ENCODE results near the gene RAP1B.
"Not testable (repeated sequence)": the region's sequence is repeated elsewhere in the genome, so short reads cannot be mapped to it uniquely, and the experiment has no call there.

Gene RAP1B

DNA sequence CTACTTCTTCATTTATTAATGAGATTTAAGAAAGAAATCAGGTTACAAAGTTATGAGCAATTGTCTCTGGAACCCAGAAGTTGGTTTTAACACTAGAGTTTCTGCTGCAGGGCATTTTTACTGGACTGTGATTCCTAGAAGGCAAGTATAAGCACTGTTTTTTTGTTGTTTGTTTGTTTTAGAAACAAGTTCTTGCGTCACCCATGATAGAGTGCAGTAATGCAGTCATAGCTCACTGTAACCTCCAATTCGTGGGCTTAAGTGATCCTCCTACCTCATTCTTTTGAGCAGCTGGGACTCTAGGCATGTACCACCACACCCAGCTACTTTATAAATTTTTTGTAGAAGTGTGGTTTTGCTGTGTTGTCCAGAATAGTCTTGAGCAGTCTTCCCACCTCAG is 25.6 kb downstream of the RAP1B start:
- peaks cover 37% of the 10 kb centered on the region for H3K4me1 ChIP-seq (ENCODE audit: control insufficient read depth, insufficient read depth, low read length)
- H3K4me3 ChIP-seq (ENCODE audit: low read length): no peak overlapping the region
- H3K9me3 ChIP-seq (ENCODE audit: control insufficient read depth, low read length): no peaks in the 10 kb centered on the region
- peak; percentile 88 for DNase-seq (ENCODE audit: low read depth)
- no peaks in the 10 kb centered on the region for H3K27me3 ChIP-seq (replicated peaks; ENCODE audit: control insufficient read depth, insufficient read depth, low read length)
- no peak overlapping the region for H3K9ac ChIP-seq (ENCODE audit: low read length)
- peaks cover 9% of the 10 kb centered on the region for H3K36me3 ChIP-seq (ENCODE audit: control insufficient read depth, insufficient read depth, low read length, severe bottlenecking)

DNA sequence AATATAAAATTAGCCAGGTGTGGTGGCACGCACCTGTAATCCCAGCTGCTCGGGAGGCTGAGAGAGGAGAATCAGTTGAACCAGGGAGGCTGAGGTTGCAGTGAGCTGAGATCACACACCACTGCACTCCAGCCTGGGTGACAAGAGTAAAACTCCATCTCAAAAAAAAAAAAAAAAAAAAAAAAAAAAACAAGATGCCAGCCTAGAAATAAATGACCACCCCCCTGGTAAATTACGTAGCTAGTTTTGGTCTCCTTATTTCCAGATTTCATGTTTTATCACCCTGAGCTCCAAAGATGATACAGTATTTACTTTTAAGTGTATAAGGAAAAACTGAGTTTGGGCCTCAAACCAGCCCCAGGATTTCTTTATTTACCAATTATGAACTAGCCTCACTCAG is 26.7 kb downstream of the RAP1B start:
- H3K27me3 ChIP-seq (replicated peaks; ENCODE audit: control insufficient read depth, insufficient read depth, low read length); DNase-seq (ENCODE audit: low read depth); H3K4me3 ChIP-seq (ENCODE audit: low read length); H3K9ac ChIP-seq (ENCODE audit: low read length); H3K9me3 ChIP-seq (ENCODE audit: control insufficient read depth, low read length): not testable (repeated sequence)
- Histone ChIP-seq H3K36me3 (ENCODE audit: control insufficient read depth, insufficient read depth, low read length, severe bottlenecking) (peaks cover 15% of the 10 kb centered on the region), H3K4me1 (ENCODE audit: control insufficient read depth, insufficient read depth, low read length) (peaks cover 32% of the 10 kb centered on the region)

DNA sequence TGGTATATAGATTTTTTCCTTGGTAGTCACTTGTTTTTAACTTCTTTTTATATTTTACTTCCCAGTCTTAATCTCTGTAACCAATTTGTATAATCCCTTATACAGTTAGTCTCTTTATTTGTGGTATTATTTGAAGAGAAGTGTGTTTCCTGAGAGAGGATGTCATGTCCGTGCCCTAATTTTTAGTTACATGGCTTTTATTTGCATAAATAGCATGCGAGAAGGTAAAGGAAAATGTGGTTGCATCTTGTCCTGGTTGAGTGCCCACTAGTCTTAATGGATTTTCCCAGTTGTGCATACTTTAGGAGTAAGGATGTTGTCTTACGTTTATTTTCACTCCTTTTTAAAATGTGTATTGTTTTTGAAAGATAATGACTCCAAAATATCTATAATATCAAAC is 27.5 kb downstream of the RAP1B start:
- Histone ChIP-seq H3K4me3 (ENCODE audit: low read length) (no peak overlapping the region), H3K4me1 (ENCODE audit: control insufficient read depth, insufficient read depth, low read length) (peaks cover 32% of the 10 kb centered on the region), H3K9ac (ENCODE audit: low read length) (no peak overlapping the region), H3K9me3 (ENCODE audit: control insufficient read depth, low read length) (no peaks in the 10 kb centered on the region), H3K27me3 (replicated peaks; ENCODE audit: control insufficient read depth, insufficient read depth, low read length) (no peaks in the 10 kb centered on the region), H3K36me3 (ENCODE audit: control insufficient read depth, insufficient read depth, low read length, severe bottlenecking) (peaks cover 18% of the 10 kb centered on the region)
- DNase-seq (ENCODE audit: low read depth): no peak

DNA sequence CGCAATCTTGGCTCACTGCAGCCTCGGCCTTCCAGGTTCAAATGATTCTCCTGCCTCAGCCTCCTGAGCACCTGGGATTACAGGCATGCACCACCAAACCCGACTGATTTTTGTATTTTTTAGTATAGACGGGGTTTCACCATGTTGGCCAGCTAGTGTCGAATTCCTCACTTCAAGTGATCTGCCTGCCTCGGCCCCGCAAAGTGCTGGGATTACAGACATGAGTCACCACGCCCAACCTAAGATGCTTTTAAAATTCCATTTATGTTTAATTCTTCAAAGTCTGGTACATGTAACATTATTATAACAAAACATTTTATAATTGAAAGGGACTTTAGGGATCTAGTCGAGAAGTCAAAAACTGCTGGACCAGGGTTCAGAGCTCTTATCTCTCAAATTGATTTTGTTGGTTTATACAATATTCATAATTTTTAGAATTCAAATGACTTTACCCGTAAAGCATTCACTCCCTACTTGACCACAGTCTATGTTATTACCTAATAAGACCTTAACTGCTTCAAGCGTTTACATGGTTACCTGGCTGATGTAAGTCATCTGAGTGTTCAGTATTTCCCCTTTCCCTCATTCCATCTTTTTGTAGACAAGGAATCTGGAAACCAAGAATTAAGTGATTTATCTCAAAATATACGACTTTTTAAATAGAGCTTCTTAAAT is 28.2 kb downstream of the RAP1B start:
- no peak overlapping the region for H3K9ac ChIP-seq (ENCODE audit: low read length)
- peaks cover 29% of the 10 kb centered on the region for H3K4me1 ChIP-seq (ENCODE audit: control insufficient read depth, insufficient read depth, low read length)
- H3K27me3 ChIP-seq (replicated peaks; ENCODE audit: control insufficient read depth, insufficient read depth, low read length): no peaks in the 10 kb centered on the region
- peaks cover 21% of the 10 kb centered on the region for H3K36me3 ChIP-seq (ENCODE audit: control insufficient read depth, insufficient read depth, low read length, severe bottlenecking)
- no peak overlapping the region for H3K4me3 ChIP-seq (ENCODE audit: low read length)
- H3K9me3 ChIP-seq (ENCODE audit: control insufficient read depth, low read length): no peaks in the 10 kb centered on the region
- DNase-seq (ENCODE audit: low read depth): no peak

DNA sequence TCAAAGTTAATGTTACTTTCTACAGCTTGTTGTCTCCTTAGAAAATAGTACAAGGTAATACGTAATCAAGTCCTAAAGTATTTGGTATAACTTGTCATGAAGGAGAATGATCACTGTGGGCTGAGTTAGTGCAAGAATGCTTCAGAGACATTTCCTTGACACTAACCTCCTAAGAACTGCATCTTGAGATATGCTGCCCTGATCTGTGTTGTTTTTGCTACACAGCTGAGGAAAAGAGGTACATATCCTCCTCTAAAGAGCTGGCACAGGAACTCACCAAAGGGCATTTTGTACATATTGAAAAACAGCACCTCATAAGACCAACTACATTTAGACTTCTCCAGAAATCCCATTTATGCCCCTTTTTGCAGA is 28.7 kb downstream of the RAP1B start:
- no peaks in the 10 kb centered on the region for H3K9me3 ChIP-seq (ENCODE audit: control insufficient read depth, low read length)
- DNase-seq (ENCODE audit: low read depth): no peak
- H3K9ac ChIP-seq (ENCODE audit: low read length): no peak overlapping the region
- no peaks in the 10 kb centered on the region for H3K27me3 ChIP-seq (replicated peaks; ENCODE audit: control insufficient read depth, insufficient read depth, low read length)
- peaks cover 21% of the 10 kb centered on the region for H3K36me3 ChIP-seq (ENCODE audit: control insufficient read depth, insufficient read depth, low read length, severe bottlenecking)
- H3K4me3 ChIP-seq (ENCODE audit: low read length): no peak overlapping the region
- H3K4me1 ChIP-seq (ENCODE audit: control insufficient read depth, insufficient read depth, low read length): peaks cover 29% of the 10 kb centered on the region

DNA sequence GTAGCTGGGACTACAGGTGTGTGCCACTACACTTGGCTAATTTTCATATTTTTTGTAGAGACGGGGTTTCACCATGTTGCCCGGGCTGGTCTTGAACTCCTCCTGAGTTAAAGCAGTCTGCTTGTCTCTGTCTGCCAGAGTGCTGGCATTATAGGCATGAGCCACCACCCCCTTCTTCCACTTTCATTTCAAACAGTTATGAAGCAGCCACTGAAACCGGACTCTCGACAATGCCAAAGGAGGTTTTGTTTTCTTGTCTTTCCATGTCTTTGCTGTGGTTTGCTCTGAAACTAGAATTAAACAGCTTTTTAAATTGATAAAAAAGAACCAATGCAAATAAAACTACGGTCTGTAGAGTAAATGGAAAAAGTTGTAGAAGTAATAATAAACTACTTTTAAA is 30.4 kb downstream of the RAP1B start:
- Histone ChIP-seq H3K4me1 (ENCODE audit: control insufficient read depth, insufficient read depth, low read length) (peaks cover 18% of the 10 kb centered on the region), H3K27me3 (replicated peaks; ENCODE audit: control insufficient read depth, insufficient read depth, low read length) (no peaks in the 10 kb centered on the region), H3K9ac (ENCODE audit: low read length) (no peak overlapping the region), H3K9me3 (ENCODE audit: control insufficient read depth, low read length) (no peaks in the 10 kb centered on the region), H3K36me3 (ENCODE audit: control insufficient read depth, insufficient read depth, low read length, severe bottlenecking) (peaks cover 34% of the 10 kb centered on the region), H3K4me3 (ENCODE audit: low read length) (no peak overlapping the region)
- DNase-seq (ENCODE audit: low read depth): no peak

DNA sequence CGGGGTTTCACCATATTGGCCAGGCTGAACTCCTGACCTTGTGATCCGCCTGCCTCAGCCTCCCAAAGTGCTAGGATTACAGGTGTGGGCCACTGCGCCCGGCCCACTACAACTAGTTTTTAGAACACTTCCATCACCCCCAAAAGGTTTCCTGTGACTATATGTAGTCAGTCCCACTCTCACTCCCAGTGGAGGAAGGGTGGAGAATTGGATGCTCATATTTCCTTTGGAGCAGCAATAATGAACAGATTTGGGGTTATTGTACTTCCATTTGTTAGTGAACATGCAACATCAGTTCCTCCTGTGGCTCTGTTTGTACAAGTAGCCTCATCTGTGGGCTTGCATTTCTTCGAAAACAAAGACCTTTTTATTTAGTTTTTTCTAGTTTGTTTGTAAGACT is 35.8 kb downstream of the RAP1B start:
- Histone ChIP-seq H3K27me3 (replicated peaks; ENCODE audit: control insufficient read depth, insufficient read depth, low read length) (no peaks in the 10 kb centered on the region), H3K4me1 (ENCODE audit: control insufficient read depth, insufficient read depth, low read length) (peaks cover 27% of the 10 kb centered on the region), H3K9me3 (ENCODE audit: control insufficient read depth, low read length) (no peaks in the 10 kb centered on the region), H3K9ac (ENCODE audit: low read length) (no peak overlapping the region), H3K4me3 (ENCODE audit: low read length) (no peak overlapping the region), H3K36me3 (ENCODE audit: control insufficient read depth, insufficient read depth, low read length, severe bottlenecking) (peaks cover 54% of the 10 kb centered on the region)
- no peak for DNase-seq (ENCODE audit: low read depth)

DNA sequence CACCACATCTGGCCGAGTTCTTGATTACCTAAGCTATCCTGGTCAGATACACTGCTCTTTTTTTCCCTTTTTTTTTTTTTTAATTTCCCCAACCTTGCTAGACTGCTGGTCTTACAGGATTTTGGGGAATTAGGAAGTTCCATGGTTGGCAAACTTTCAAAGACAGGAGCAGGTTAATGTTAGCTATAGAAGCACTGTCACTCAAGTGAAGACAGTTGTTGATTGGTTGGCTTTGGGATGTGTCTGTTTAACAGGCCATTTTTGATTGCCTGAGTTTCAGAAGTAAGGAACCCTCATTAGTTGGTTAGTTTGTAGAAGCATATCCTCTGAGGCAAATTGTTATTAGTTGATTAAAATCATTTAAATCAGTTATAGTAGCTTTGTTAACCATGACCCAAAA is 36.8 kb downstream of the RAP1B start:
- Histone ChIP-seq H3K4me3 (ENCODE audit: low read length) (no peak overlapping the region), H3K9me3 (ENCODE audit: control insufficient read depth, low read length) (no peaks in the 10 kb centered on the region), H3K4me1 (ENCODE audit: control insufficient read depth, insufficient read depth, low read length) (peaks cover 26% of the 10 kb centered on the region), H3K36me3 (ENCODE audit: control insufficient read depth, insufficient read depth, low read length, severe bottlenecking) (peaks cover 59% of the 10 kb centered on the region), H3K9ac (ENCODE audit: low read length) (no peak overlapping the region), H3K27me3 (replicated peaks; ENCODE audit: control insufficient read depth, insufficient read depth, low read length) (no peaks in the 10 kb centered on the region)
- no peak for DNase-seq (ENCODE audit: low read depth)

DNA sequence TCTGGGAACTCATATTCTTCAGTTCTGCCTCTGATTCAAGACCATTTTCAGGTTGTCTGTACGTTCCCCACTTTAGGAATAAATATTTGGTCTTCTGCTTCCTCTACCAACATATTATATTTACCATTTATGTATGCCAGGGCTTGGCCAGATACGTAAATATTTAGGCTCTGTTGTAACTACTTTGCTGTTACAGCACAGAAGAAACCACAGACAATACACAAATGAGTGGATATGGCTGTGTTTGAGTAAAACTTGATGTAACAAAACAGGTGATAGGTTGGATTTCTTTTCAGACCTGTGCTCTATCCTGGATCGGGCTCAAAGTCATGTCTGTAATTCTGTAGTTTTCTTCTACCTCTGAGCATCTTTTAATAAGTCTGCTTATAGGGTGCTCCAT is 37.5 kb downstream of the RAP1B start:
- no peak overlapping the region for H3K4me3 ChIP-seq (ENCODE audit: low read length)
- no peaks in the 10 kb centered on the region for H3K27me3 ChIP-seq (replicated peaks; ENCODE audit: control insufficient read depth, insufficient read depth, low read length)
- peaks cover 62% of the 10 kb centered on the region for H3K36me3 ChIP-seq (ENCODE audit: control insufficient read depth, insufficient read depth, low read length, severe bottlenecking)
- no peak for DNase-seq (ENCODE audit: low read depth)
- H3K9ac ChIP-seq (ENCODE audit: low read length): no peak overlapping the region
- H3K9me3 ChIP-seq (ENCODE audit: control insufficient read depth, low read length): no peaks in the 10 kb centered on the region
- H3K4me1 ChIP-seq (ENCODE audit: control insufficient read depth, insufficient read depth, low read length): peaks cover 26% of the 10 kb centered on the region

DNA sequence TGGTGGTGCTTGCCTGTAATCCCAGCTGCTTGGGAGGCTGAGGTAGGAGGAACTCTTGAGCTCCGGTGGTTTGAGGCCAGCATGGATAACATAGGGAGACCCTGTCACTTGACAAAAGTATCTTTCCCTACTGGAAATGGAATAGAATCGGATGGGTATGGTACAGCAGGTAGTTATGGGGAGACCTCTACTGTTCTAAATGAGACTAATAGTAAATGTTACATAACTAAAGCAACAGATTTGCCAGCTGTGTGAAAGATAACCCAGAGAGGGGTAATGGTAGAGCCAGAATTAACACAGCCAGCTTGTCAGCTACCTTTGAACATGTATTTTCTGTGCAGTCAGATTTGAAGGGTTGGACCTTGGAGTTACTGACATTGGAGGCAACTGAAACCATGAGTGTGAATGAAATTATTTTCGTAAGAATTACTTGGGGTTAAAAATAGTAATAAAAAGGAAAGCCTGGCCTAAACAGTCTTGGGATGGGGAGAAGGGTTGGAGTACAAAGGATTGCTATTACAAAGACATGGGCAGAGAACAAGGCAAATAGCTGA is 54.4 kb downstream of the RAP1B start:
- no peak overlapping the region for H3K4me3 ChIP-seq (ENCODE audit: low read length)
- no peaks in the 10 kb centered on the region for H3K27me3 ChIP-seq (replicated peaks; ENCODE audit: control insufficient read depth, insufficient read depth, low read length)
- H3K4me1 ChIP-seq (ENCODE audit: control insufficient read depth, insufficient read depth, low read length): peaks cover 23% of the 10 kb centered on the region
- DNase-seq (ENCODE audit: low read depth): no peak
- no peaks in the 10 kb centered on the region for H3K9me3 ChIP-seq (ENCODE audit: control insufficient read depth, low read length)
- H3K9ac ChIP-seq (ENCODE audit: low read length): peak overlapping the region; percentile 42
- peaks cover 32% of the 10 kb centered on the region for H3K36me3 ChIP-seq (ENCODE audit: control insufficient read depth, insufficient read depth, low read length, severe bottlenecking)

DNA sequence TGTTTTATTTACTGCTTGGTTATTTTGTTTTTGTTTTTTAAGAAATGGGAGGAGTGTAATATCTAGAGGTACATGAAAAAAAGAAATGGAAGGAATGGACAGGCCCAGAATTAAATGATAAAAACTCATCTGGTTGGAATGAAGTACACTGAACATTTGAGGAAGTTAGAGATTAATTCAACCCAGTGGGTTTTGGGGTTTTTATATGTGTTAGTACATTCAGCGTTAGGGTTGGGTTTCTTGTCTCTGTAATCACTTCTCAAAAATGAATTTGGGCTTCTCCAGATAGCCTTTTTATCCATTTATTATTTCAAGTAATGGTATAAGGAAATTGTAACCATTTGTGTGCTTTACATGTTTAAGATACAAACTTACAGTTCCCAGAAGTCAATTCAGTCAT is 56.6 kb downstream of the RAP1B start:
- no peak overlapping the region for H3K9ac ChIP-seq (ENCODE audit: low read length)
- no peak for DNase-seq (ENCODE audit: low read depth)
- H3K4me1 ChIP-seq (ENCODE audit: control insufficient read depth, insufficient read depth, low read length): peaks cover 23% of the 10 kb centered on the region
- no peaks in the 10 kb centered on the region for H3K9me3 ChIP-seq (ENCODE audit: control insufficient read depth, low read length)
- no peak overlapping the region for H3K4me3 ChIP-seq (ENCODE audit: low read length)
- peaks cover 16% of the 10 kb centered on the region for H3K36me3 ChIP-seq (ENCODE audit: control insufficient read depth, insufficient read depth, low read length, severe bottlenecking)
- no peaks in the 10 kb centered on the region for H3K27me3 ChIP-seq (replicated peaks; ENCODE audit: control insufficient read depth, insufficient read depth, low read length)

DNA sequence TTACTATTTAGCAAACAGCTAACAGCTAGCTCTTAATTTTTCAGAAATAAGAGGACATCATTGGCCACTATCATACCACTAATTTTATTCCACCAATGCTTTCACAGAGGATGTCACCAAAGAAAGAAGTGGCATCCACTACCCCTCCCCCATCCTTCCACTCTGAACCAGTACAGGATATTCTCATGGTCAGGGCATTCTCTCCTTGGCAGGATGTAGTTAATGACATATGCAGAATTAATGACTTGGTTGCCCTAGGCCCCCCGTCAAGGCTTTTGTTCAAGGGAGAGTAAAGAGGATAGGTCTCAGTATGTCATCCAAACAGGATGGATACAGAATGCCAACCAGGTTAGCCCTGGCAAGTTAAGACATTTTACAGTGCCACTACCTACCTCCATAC is 57.2 kb downstream of the RAP1B start:
- Histone ChIP-seq H3K4me1 (ENCODE audit: control insufficient read depth, insufficient read depth, low read length) (peaks cover 23% of the 10 kb centered on the region), H3K9ac (ENCODE audit: low read length) (no peak overlapping the region), H3K9me3 (ENCODE audit: control insufficient read depth, low read length) (no peaks in the 10 kb centered on the region), H3K27me3 (replicated peaks; ENCODE audit: control insufficient read depth, insufficient read depth, low read length) (no peaks in the 10 kb centered on the region), H3K36me3 (ENCODE audit: control insufficient read depth, insufficient read depth, low read length, severe bottlenecking) (peaks cover 13% of the 10 kb centered on the region), H3K4me3 (ENCODE audit: low read length) (no peak overlapping the region)
- no peak for DNase-seq (ENCODE audit: low read depth)

Measured in adipocyte (in vitro differentiated cells).